Activated CD4-positive, alpha-beta T cell treated with anti-CD3 and anti-CD28 coated beads, Interleukin-2, Interleukin-4, amounts not matched to agents 100 ng/mL and 50 ng/mL, durations not matched to agents 16 hours and 8 hours (primary cell): ENCODE results near the gene GRID1.

ENCODE experiments used
- DNase-seq: peaks from one replicate; pipeline ENCODE4 v3.0.0-alpha.2; 2020; ENCODE audit warnings: low spot score

The GRID1 gene

GRCh38 chr10:86165666-86166065 is 200.9 kb downstream of the GRID1 start:
- no peak for DNase-seq

GRCh38 chr10:86164960-86165630 is 201.5 kb downstream of the GRID1 start:
- no peak for DNase-seq

- no peak for DNase-seq
These were observed 202.3 kb downstream of the GRID1 start for GRCh38 chr10:86164174-86164774.

- no peak for DNase-seq
These were observed 202.9 kb downstream of the GRID1 start for GRCh38 chr10:86163522-86164173.

GRCh38 chr10:86162696-86163400 is 203.7 kb downstream of the GRID1 start:
- DNase-seq: no peak

- DNase-seq: no peak
These were observed 204.6 kb downstream of the GRID1 start for GRCh38 chr10:86162036-86162435.

- DNase-seq: no peak
These were observed 205.6 kb downstream of the GRID1 start for GRCh38 chr10:86160890-86161585.

- DNase-seq: no peak
These were observed 206.8 kb downstream of the GRID1 start for GRCh38 chr10:86159797-86160196.

GRCh38 chr10:86155054-86155921 is 211.3 kb downstream of the GRID1 start:
- no peak for DNase-seq

GRCh38 chr10:86153751-86154150 is 212.8 kb downstream of the GRID1 start:
- no peak for DNase-seq

GRCh38 chr10:86152911-86153310 is 213.7 kb downstream of the GRID1 start:
- no peak for DNase-seq

- no peak for DNase-seq
These were observed 214.2 kb downstream of the GRID1 start for GRCh38 chr10:86152354-86152753.

GRCh38 chr10:86151613-86152012 is 215.0 kb downstream of the GRID1 start:
- no peak for DNase-seq

GRCh38 chr10:86149257-86149656 is 217.3 kb downstream of the GRID1 start:
- DNase-seq: no peak

- DNase-seq: no peak
These were observed 218.5 kb downstream of the GRID1 start for GRCh38 chr10:86148117-86148516.

- DNase-seq: no peak
These were observed 222.3 kb downstream of the GRID1 start for GRCh38 chr10:86144301-86144700.

- DNase-seq: no peak
These were observed 224.7 kb downstream of the GRID1 start for GRCh38 chr10:86141896-86142295.

- peak; percentile 29 for DNase-seq
These were observed 227.4 kb downstream of the GRID1 start for GRCh38 chr10:86139066-86139657.

- no peak for DNase-seq
These were observed 228.0 kb downstream of the GRID1 start for GRCh38 chr10:86138551-86139065.

GRCh38 chr10:86137561-86137960 is 229.0 kb downstream of the GRID1 start:
- no peak for DNase-seq

GRCh38 chr10:86136934-86137333 is 229.7 kb downstream of the GRID1 start:
- no peak for DNase-seq
